HEK293 (cell line): ENCODE measurements around the gene GRK5.

Experiments used
- MZF1 ChIP-seq: fragments of 450-650 bp; formaldehyde crosslinking; IDR thresholded peaks from 2 replicates; pipeline ENCODE4 v1.5.1; 2017; ENCODE audit warnings: missing biosample characterization, missing genetic modification characterization, borderline replicate concordance
- ZNF155 ChIP-seq: fragments of 450-650 bp; formaldehyde crosslinking; IDR thresholded peaks from 2 replicates; pipeline ENCODE4 v1.5.1; 2016; ENCODE audit warnings: missing biosample characterization, missing genetic modification characterization
- TF ChIP-seq, protein P1 (sequence below): fragments of 450-650 bp; formaldehyde crosslinking; IDR thresholded peaks from 2 replicates; pipeline ENCODE4 v1.5.1; 2016; ENCODE audit warnings: missing biosample characterization, missing genetic modification characterization

DNA sequence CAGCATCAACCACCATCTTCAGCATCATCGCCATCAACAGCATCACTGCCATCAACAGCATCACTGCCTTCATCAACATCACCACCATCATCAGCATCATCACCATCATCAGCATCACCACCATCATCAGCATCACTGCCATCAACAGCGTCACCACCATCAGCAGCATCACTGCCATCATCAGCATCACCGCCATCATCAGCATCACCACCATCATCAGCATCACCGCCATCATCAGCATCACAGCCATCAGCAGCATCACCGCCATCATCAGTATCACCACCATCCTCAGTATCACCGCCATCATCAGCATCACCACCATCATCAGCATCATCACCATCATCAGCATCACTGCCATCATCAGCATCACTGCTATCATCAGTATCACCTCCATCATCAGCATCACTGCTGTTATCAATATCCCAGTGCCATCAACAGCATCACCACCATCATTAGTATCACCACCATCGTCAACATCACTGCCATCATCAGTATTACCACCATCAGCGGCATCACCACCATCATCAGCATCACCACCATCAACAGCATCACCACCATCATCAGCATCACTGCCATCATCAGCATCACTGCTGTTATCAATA is 220.0 kb downstream of the GRK5 start:
- no peak for TF ChIP-seq ZNF155 (tag by site-specific recombination)
- TF ChIP-seq, protein P1, sequence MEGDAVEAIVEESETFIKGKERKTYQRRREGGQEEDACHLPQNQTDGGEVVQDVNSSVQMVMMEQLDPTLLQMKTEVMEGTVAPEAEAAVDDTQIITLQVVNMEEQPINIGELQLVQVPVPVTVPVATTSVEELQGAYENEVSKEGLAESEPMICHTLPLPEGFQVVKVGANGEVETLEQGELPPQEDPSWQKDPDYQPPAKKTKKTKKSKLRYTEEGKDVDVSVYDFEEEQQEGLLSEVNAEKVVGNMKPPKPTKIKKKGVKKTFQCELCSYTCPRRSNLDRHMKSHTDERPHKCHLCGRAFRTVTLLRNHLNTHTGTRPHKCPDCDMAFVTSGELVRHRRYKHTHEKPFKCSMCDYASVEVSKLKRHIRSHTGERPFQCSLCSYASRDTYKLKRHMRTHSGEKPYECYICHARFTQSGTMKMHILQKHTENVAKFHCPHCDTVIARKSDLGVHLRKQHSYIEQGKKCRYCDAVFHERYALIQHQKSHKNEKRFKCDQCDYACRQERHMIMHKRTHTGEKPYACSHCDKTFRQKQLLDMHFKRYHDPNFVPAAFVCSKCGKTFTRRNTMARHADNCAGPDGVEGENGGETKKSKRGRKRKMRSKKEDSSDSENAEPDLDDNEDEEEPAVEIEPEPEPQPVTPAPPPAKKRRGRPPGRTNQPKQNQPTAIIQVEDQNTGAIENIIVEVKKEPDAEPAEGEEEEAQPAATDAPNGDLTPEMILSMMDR (tag by site-specific recombination): no peak
- no peak for TF ChIP-seq MZF1
